IMR-90 (cell line): ENCODE results near the gene TSTD2.

Experiments
- CEBPB ChIP-seq: IDR thresholded peaks from 2 replicates; pipeline ENCODE4 v1.6.1; 2012; ENCODE audit warnings: low read depth, low read length, improper control_type of control experiment
- CTCF ChIP-seq: conservative IDR thresholded peaks from 2 replicates; pipeline ENCODE4 v1.5.1; 2012; ENCODE audit warnings: mild to moderate bottlenecking, low read depth, low read length, improper control_type of control experiment
- FOS ChIP-seq: fragments of 150-350 bp; IDR thresholded peaks from 2 replicates; pipeline ENCODE4 v1.6.1; 2016; ENCODE audit warnings: low read depth, low read length
- MAZ ChIP-seq: IDR thresholded peaks from 2 replicates; pipeline ENCODE4 v1.6.1; 2012; ENCODE audit warnings: low read depth, mild to moderate bottlenecking, low read length, improper control_type of control experiment, moderate library complexity, borderline replicate concordance
- POLR2A ChIP-seq: IDR thresholded peaks from 2 replicates; pipeline ENCODE4 v1.6.1; 2012; ENCODE audit warnings: mild to moderate bottlenecking, low read depth, low read length
- RCOR1 ChIP-seq: IDR thresholded peaks from 2 replicates; pipeline ENCODE4 v1.6.1; 2012; ENCODE audit warnings: mild to moderate bottlenecking, low read length, improper control_type of control experiment; ENCODE audit not compliant: insufficient replicate concordance

DNA sequence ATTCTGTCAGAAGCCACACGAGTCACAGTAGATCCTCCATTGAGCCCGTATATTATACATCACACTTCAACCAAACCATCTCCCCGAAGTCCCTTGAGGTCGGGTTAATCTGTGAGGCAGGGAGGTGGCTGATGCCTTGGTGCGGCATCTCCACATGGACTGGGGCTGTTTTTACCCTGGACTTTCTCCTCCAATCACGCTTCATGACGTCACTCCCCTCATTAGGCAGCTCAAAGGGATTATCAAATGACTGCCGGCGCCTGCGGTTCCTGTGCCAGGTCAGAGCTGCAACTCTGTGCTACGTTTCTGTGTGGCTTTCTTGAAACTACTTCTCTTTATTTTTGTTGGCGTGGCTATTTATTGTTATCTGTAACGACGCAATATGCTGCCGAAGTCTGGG, 78.0 kb downstream of the TSTD2 start:
- no peak for TF ChIP-seq CTCF
- no peak for TF ChIP-seq CEBPB
- TF ChIP-seq FOS = no peak
- TF ChIP-seq MAZ = no peak
- TF ChIP-seq RCOR1 = no peak
- TF ChIP-seq POLR2A = no peak
